Smooth muscle cell (in vitro differentiated cells): Measurements from ENCODE around the gene BAIAP3. TPM values are rescaled to one million over a fixed set of nuclear protein-coding genes. Genes with fewer than 3 reads are reported as not detected.

Source experiments
- DNase-seq: peaks from one replicate; lab custom pipeline; 2025; ENCODE audit not compliant: unreplicated experiment; lab: John Stamatoyannopoulos, UW
- H2AFZ ChIP-seq: fragments of 200-600 bp; sonication (generic); 2 replicates; pipeline ENCODE4 v1.6.0; 2016; ENCODE audit warnings: antibody characterized with exemption, low read depth, mild to moderate bottlenecking
- H3F3A ChIP-seq: fragments of 200-600 bp; sonication (generic); 2 replicates; pipeline ENCODE4 v1.6.0; 2017; ENCODE audit warnings: antibody characterized with exemption, low read depth
- H3K27ac ChIP-seq: fragments of 200-600 bp; sonication (generic); 2 replicates; pipeline ENCODE4 v1.5.1; 2016; ENCODE audit warnings: low read depth, mild to moderate bottlenecking
- H3K27me3 ChIP-seq: fragments of 200-600 bp; sonication (generic); 2 replicates; pipeline ENCODE4 v1.6.1; 2016; ENCODE audit warnings: low read depth, mild to moderate bottlenecking
- H3K36me3 ChIP-seq: fragments of 200-600 bp; sonication (generic); 2 replicates; pipeline ENCODE4 v1.5.1; 2016; ENCODE audit warnings: low read depth
- H3K4me1 ChIP-seq: fragments of 200-600 bp; sonication (generic); 2 replicates; pipeline ENCODE4 v1.5.1; 2016; ENCODE audit warnings: low read depth
- H3K4me2 ChIP-seq: fragments of 200-600 bp; sonication (generic); 2 replicates; pipeline ENCODE4 v1.6.0; 2016; ENCODE audit warnings: mild to moderate bottlenecking
- H3K4me3 ChIP-seq: fragments of 200-600 bp; sonication (generic); 2 replicates; pipeline ENCODE4 v1.5.1; 2016; ENCODE audit warnings: mild to moderate bottlenecking
- H3K79me2 ChIP-seq: fragments of 200-600 bp; sonication (generic); 2 replicates; pipeline ENCODE4 v1.6.0; 2016; ENCODE audit warnings: low read depth, mild to moderate bottlenecking
- H3K9ac ChIP-seq: fragments of 200-600 bp; sonication (generic); 2 replicates; pipeline ENCODE4 v1.6.0; 2016; ENCODE audit warnings: low read depth
- H3K9me3 ChIP-seq: fragments of 200-600 bp; sonication (generic); replicated peaks from 2 replicates; pipeline ENCODE4 v1.5.1; 2016; ENCODE audit warnings: low read depth
- H4K20me1 ChIP-seq: fragments of 200-600 bp; sonication (generic); 2 replicates; pipeline ENCODE4 v1.6.0; 2016; ENCODE audit warnings: low read depth
- WGBS: methylation state at CpG from one replicate; pipeline ENCODE4 v1.1.7; 2016; ENCODE audit warnings: low lambda C conversion rate; 5-methylcytosine and 5-hydroxymethylcytosine counted together
- polyA plus RNA-seq: library from polyadenylated mRNA; unstranded; fragments of >200 nt; fragmentation: Nextera tagmentation; extraction: Ambion mirVana; gene quantifications from 2 replicates; pipeline ENCODE4 v1.2.1, GENCODE V29; 2016
- total RNA-seq: library from RNA; depleted of rRNA; stranded (reverse); fragments of >200 nt; gene quantifications from 2 replicates; pipeline ENCODE4 v1.2.3, GENCODE V29; 2014
- TF ChIP-seq, protein P1 (sequence below): fragments of 200-600 bp; sonication (generic); IDR thresholded peaks from 2 replicates; pipeline ENCODE4 v1.5.1; 2017; ENCODE audit warnings: borderline replicate concordance, mild to moderate bottlenecking, antibody characterized with exemption; ENCODE audit not compliant: insufficient read depth, poor library complexity, severe bottlenecking

The BAIAP3 gene
- total and polyA plus RNA-seq, 2 experiments from 2014 or later = 0.31 to 0.51 TPM

DNA sequence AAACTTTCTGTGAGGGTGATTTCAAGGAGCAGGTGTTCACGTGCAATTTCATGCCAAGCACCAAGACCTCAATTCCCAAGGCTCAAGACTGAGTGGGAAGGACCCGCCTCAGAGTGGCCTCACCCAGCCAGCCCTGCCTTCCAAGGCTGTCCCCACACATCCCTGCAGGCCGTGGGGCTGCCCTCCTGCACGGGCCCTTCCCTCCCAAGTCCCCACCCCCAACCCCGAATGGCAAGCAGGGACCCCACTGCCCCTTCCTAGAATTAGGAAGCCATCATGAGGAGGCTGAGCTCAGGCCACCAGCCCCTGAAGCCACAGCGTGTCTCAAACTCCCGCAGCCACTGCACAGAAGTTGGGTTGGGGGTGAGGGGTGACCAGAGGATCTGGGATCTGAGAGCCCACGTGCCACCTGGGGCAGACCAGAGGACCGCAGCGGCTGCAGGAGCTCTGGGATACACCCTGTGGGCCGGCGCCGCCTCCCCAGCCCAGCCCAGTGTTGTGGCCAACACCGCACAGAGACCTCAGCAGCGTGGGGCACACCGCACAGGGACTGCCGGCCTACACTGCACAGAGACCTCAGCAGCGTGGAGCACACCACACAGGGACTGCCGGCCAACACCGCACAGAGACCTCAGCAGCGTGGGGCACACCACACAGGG, 39.0 kb downstream of the BAIAP3 start:
- 98% methylated on average over 13 of the region's 21 CpGs for whole genome bisulfite sequencing
- Histone ChIP-seq H3K27me3 (no peaks in the 10 kb centered on the region), H3K36me3 (no peaks in the 10 kb centered on the region), H3K9ac (no peak overlapping the region), H3F3A (no peaks in the 10 kb centered on the region), H3K27ac (no peak overlapping the region), H3K79me2 (no peaks in the 10 kb centered on the region), H3K4me3 (no peak overlapping the region), H3K4me2 (no peak overlapping the region), H4K20me1 (peaks cover 9% of the 10 kb centered on the region), H3K4me1 (no peaks in the 10 kb centered on the region), H2AFZ (no peak overlapping the region), H3K9me3 (no peaks in the 10 kb centered on the region)
- DNase-seq = no peak
- TF ChIP-seq, protein P1, sequence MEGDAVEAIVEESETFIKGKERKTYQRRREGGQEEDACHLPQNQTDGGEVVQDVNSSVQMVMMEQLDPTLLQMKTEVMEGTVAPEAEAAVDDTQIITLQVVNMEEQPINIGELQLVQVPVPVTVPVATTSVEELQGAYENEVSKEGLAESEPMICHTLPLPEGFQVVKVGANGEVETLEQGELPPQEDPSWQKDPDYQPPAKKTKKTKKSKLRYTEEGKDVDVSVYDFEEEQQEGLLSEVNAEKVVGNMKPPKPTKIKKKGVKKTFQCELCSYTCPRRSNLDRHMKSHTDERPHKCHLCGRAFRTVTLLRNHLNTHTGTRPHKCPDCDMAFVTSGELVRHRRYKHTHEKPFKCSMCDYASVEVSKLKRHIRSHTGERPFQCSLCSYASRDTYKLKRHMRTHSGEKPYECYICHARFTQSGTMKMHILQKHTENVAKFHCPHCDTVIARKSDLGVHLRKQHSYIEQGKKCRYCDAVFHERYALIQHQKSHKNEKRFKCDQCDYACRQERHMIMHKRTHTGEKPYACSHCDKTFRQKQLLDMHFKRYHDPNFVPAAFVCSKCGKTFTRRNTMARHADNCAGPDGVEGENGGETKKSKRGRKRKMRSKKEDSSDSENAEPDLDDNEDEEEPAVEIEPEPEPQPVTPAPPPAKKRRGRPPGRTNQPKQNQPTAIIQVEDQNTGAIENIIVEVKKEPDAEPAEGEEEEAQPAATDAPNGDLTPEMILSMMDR = no peak

GRCh38 chr16:1374418-1375297, 41.2 kb downstream of the BAIAP3 start:
- Histone ChIP-seq H3K27ac (no peak overlapping the region), H3K9ac (no peak overlapping the region), H3K9me3 (no peaks in the 10 kb centered on the region), H3K79me2 (no peaks in the 10 kb centered on the region), H3K4me2 (no peak overlapping the region), H3K36me3 (no peaks in the 10 kb centered on the region), H2AFZ (no peak overlapping the region), H4K20me1 (peaks cover 26% of the 10 kb centered on the region), H3K4me3 (no peak overlapping the region), H3K27me3 (no peaks in the 10 kb centered on the region), H3K4me1 (peaks cover 4% of the 10 kb centered on the region), H3F3A (no peaks in the 10 kb centered on the region)
- no peak for DNase-seq
- TF ChIP-seq, protein P1 = no peak
- WGBS = 96% methylated on average over 46 of the region's 46 CpGs

- TF ChIP-seq, protein P1 = no peak
- DNase-seq = no peak
- H3K27me3 ChIP-seq = no peaks in the 10 kb centered on the region
- no peak overlapping the region for H2AFZ ChIP-seq
- no peak overlapping the region for H3K4me2 ChIP-seq
- H3K79me2 ChIP-seq = no peaks in the 10 kb centered on the region
- peaks cover 9% of the 10 kb centered on the region for H3K4me1 ChIP-seq
- H3K27ac ChIP-seq = no peak overlapping the region
- no peaks in the 10 kb centered on the region for H3K9me3 ChIP-seq
- no peak overlapping the region for H3K9ac ChIP-seq
- H3F3A ChIP-seq = no peaks in the 10 kb centered on the region
- WGBS = 97% methylated on average over 24 of the region's 24 CpGs
- no peak overlapping the region for H3K4me3 ChIP-seq
- peaks cover 26% of the 10 kb centered on the region for H4K20me1 ChIP-seq
- H3K36me3 ChIP-seq = no peaks in the 10 kb centered on the region
Observed at GRCh38 chr16:1375298-1375640, 41.8 kb downstream of the BAIAP3 start.
